ENCODE measurements around the gene CCDC141. TPM values are rescaled to one million over a fixed set of nuclear protein-coding genes. Genes with fewer than 3 reads are reported as not detected.
A peak's percentile ranks its signal among the peaks of the same experiment; 100 is the strongest.

CCDC141 gene
- total RNA-seq, 1 experiment from 2014 or later = 11.5 TPM

DNA sequence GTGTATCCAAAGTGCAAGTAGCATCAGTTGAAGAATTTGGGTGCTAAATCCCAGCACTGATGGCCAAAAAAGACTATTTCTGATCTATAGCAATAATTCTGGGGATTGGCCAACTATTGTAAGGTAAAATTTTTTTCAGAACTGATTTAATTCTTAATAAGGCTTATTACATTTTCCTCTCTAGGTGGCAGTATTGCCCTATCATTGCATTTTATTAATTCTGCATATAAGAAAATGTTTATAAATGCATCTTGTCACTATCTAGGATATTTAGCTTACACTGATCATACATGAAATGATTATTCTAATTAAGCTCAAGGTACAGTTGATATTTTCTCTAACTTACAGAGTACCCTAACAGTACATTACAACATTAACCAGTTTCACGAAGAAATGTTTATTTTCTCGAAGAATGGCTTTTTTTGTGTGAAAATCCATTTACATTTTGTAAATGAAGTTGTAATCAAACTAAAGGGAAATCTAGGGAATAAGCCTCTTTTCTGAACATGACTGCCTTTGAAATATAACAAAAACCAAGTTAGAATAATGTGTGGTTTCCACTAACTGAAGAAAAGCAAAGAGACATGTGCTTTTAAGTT, 253.8 kb downstream of the CCDC141 start:
- no peak for DNase-seq
- Mint-ChIP-seq H3K27me3 (ENCODE audit: insufficient read depth, unreplicated experiment) (no peaks in the 10 kb centered on the region), H3K4me3 (ENCODE audit: unreplicated experiment) (no peak overlapping the region), H3K36me3 (ENCODE audit: insufficient read depth, unreplicated experiment) (peaks cover 4% of the 10 kb centered on the region), H3K4me1 (ENCODE audit: low read depth, unreplicated experiment) (no peaks in the 10 kb centered on the region), H3K27ac (ENCODE audit: unreplicated experiment) (no peak overlapping the region), H3K9me3 (ENCODE audit: unreplicated experiment) (no peaks in the 10 kb centered on the region)
- intact Hi-C loops (cut with micrococcal nuclease; ENCODE audit: unreplicated experiment) = loop anchor here (1.0 to 5.0 kb wide), 3 partner anchors 118 to 886 kb away; no protein-coding TSS in a partner anchor
- no peaks in the 10 kb centered on the region for H3K36me3 ChIP-seq (ENCODE audit: control insufficient read depth, insufficient read depth, low read length)
- ChIA-PET CTCF (interaction anchor here (0.7 to 0.9 kb wide), 2 partner anchors 34 to 115 kb away, joined by 3 read pairs; no protein-coding TSS in a partner anchor), POLR2A (no interaction called here)
- no peak overlapping the region for H3K4me3 ChIP-seq (ENCODE audit: low read depth, low read length)
- TF ChIP-seq, protein P1, sequence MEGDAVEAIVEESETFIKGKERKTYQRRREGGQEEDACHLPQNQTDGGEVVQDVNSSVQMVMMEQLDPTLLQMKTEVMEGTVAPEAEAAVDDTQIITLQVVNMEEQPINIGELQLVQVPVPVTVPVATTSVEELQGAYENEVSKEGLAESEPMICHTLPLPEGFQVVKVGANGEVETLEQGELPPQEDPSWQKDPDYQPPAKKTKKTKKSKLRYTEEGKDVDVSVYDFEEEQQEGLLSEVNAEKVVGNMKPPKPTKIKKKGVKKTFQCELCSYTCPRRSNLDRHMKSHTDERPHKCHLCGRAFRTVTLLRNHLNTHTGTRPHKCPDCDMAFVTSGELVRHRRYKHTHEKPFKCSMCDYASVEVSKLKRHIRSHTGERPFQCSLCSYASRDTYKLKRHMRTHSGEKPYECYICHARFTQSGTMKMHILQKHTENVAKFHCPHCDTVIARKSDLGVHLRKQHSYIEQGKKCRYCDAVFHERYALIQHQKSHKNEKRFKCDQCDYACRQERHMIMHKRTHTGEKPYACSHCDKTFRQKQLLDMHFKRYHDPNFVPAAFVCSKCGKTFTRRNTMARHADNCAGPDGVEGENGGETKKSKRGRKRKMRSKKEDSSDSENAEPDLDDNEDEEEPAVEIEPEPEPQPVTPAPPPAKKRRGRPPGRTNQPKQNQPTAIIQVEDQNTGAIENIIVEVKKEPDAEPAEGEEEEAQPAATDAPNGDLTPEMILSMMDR (IDR thresholded peaks at IDR 0.05; ENCODE audit: insufficient read depth in 1 of 2, low read depth in 1 of 2, low read length in 1 of 2, severe bottlenecking in 1 of 2, unreplicated experiment in 1 of 2) = peak; percentile 25 to 56
- BruUV-seq (replicated peaks) = no TSS peak
- H3K9me3 ChIP-seq = no peaks in the 10 kb centered on the region
- H3K4me1 ChIP-seq = no peaks in the 10 kb centered on the region
- no peaks in the 10 kb centered on the region for H3K27me3 ChIP-seq (replicated peaks; ENCODE audit: control insufficient read depth, insufficient read depth, low read length)

DNA sequence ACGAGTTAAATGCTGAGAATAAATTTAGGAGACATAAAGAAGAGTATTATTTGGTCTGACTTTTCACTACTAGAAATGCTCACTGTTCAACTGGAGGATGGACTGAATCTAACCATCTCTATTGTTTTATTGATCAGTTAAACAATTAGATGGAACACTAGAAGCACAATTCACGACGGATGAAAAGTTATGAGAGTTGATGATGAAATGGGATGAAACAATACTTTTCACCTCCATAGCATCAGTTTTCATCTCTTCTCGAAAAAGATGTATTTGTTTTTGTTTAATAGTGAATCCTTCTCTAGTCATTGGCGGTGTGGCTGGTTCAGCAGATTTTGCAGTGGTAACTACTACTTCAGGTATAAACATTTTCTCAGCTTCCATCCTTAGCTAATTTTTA, 262.0 kb downstream of the CCDC141 start:
- H3K4me3 ChIP-seq (ENCODE audit: low read depth, low read length) = no peak overlapping the region
- Mint-ChIP-seq H3K9me3 (ENCODE audit: unreplicated experiment) (no peaks in the 10 kb centered on the region), H3K27ac (ENCODE audit: unreplicated experiment) (no peak overlapping the region), H3K4me1 (ENCODE audit: low read depth, unreplicated experiment) (no peaks in the 10 kb centered on the region), H3K27me3 (ENCODE audit: insufficient read depth, unreplicated experiment) (no peaks in the 10 kb centered on the region), H3K4me3 (ENCODE audit: unreplicated experiment) (no peak overlapping the region), H3K36me3 (ENCODE audit: insufficient read depth, unreplicated experiment) (no peaks in the 10 kb centered on the region)
- intact Hi-C loops (cut with micrococcal nuclease; ENCODE audit: unreplicated experiment) = no loop called here
- H3K36me3 ChIP-seq (ENCODE audit: control insufficient read depth, insufficient read depth, low read length) = no peaks in the 10 kb centered on the region
- H3K9me3 ChIP-seq = no peaks in the 10 kb centered on the region
- BruUV-seq (replicated peaks) = no TSS peak
- H3K27me3 ChIP-seq (replicated peaks; ENCODE audit: control insufficient read depth, insufficient read depth, low read length) = no peaks in the 10 kb centered on the region
- H3K4me1 ChIP-seq = no peaks in the 10 kb centered on the region
- POLR2A ChIA-PET = no interaction called here
- CTCF ChIA-PET = no interaction called here
- TF ChIP-seq, protein P1 (IDR thresholded peaks at IDR 0.05; ENCODE audit: insufficient read depth in 1 of 2, low read depth in 1 of 2, low read length in 1 of 2, severe bottlenecking in 1 of 2, unreplicated experiment in 1 of 2) = no peak
- DNase-seq = no peak

DNA sequence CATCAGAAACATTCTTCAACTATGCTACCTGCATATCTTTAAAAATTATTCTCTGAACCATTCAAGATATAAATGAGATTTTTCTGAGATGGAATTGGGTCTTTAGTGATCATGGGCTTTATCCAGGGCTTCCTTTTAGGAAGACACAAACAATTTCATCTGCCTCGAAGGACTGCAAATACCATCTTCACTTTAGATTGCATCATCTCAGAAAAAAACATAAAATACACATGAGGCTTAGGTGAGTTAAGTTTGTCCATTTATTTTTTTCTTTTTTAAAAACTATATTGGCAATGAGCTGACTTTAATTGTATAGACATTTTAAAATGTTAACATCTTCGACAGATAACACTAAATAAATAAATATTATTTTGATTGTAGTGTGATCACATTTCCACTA, 262.8 kb downstream of the CCDC141 start:
- no peaks in the 10 kb centered on the region for H3K36me3 ChIP-seq (ENCODE audit: control insufficient read depth, insufficient read depth, low read length)
- no peaks in the 10 kb centered on the region for H3K27me3 Mint-ChIP-seq (ENCODE audit: insufficient read depth, unreplicated experiment)
- H3K27me3 ChIP-seq (replicated peaks; ENCODE audit: control insufficient read depth, insufficient read depth, low read length) = no peaks in the 10 kb centered on the region
- H3K27ac Mint-ChIP-seq (ENCODE audit: unreplicated experiment) = no peak overlapping the region
- intact Hi-C loops (cut with micrococcal nuclease; ENCODE audit: unreplicated experiment) = no loop called here
- DNase-seq = no peak
- no peak overlapping the region for H3K4me3 ChIP-seq (ENCODE audit: low read depth, low read length)
- TF ChIP-seq, protein P1 (IDR thresholded peaks at IDR 0.05; ENCODE audit: insufficient read depth in 1 of 2, low read depth in 1 of 2, low read length in 1 of 2, severe bottlenecking in 1 of 2, unreplicated experiment in 1 of 2) = no peak
- H3K36me3 Mint-ChIP-seq (ENCODE audit: insufficient read depth, unreplicated experiment) = no peaks in the 10 kb centered on the region
- CTCF ChIA-PET = no interaction called here
- H3K4me1 ChIP-seq = no peaks in the 10 kb centered on the region
- H3K4me1 Mint-ChIP-seq (ENCODE audit: low read depth, unreplicated experiment) = no peaks in the 10 kb centered on the region
- H3K4me3 Mint-ChIP-seq (ENCODE audit: unreplicated experiment) = no peak overlapping the region
- BruUV-seq (replicated peaks) = no TSS peak
- POLR2A ChIA-PET = no interaction called here
- no peaks in the 10 kb centered on the region for H3K9me3 ChIP-seq
- no peaks in the 10 kb centered on the region for H3K9me3 Mint-ChIP-seq (ENCODE audit: unreplicated experiment)

Measured in Caco-2 (cell line).